ENCODE data around the gene ABCG1. TPM values are rescaled to one million over a fixed set of nuclear protein-coding genes. Genes with fewer than 3 reads are reported as not detected.

Gene ABCG1
- total RNA-seq, 2 experiments from 2014 or later, result 6.7 to 13.2 TPM

GRCh38 chr21:42294273-42294880, 75.4 kb downstream of the ABCG1 start:
- no peak for DNase-seq
- Mint-ChIP-seq H3K9me3 (ENCODE audit: low read depth) (no peaks in the 10 kb centered on the region), H3K4me3 (no peak overlapping the region), H3K36me3 (no peaks in the 10 kb centered on the region), H3K4me1 (peaks cover 9% of the 10 kb centered on the region), H3K27me3 (no peaks in the 10 kb centered on the region), H3K27ac (no peak overlapping the region)
- no peak for ATAC-seq
- CTCF ChIA-PET, result interaction anchor here (0.8 kb wide), 1 partner anchor 678 kb away, joined by 4 read pairs; no protein-coding TSS in a partner anchor

- H3K27ac Mint-ChIP-seq, result no peak overlapping the region
- DNase-seq, result no peak
- H3K4me1 Mint-ChIP-seq, result peaks cover 19% of the 10 kb centered on the region
- H3K9me3 Mint-ChIP-seq (ENCODE audit: low read depth), result no peaks in the 10 kb centered on the region
- no peaks in the 10 kb centered on the region for H3K36me3 Mint-ChIP-seq
- CTCF ChIA-PET, result interaction anchor here (1.0 to 2.7 kb wide), 4 partner anchors 14 to 37 kb away, joined by 3 to 15 read pairs (median 4); no protein-coding TSS in a partner anchor
- H3K27me3 Mint-ChIP-seq, result no peaks in the 10 kb centered on the region
- no peak overlapping the region for H3K4me3 Mint-ChIP-seq
- ATAC-seq, result no peak
These were observed 76.9 kb downstream of the ABCG1 start for GRCh38 chr21:42295845-42296244.

- CTCF ChIA-PET, result interaction anchor here (1.1 to 2.7 kb wide), 4 partner anchors 14 to 151 kb away, joined by 3 to 15 read pairs (median 5); no protein-coding TSS in a partner anchor
- no peaks in the 10 kb centered on the region for H3K36me3 Mint-ChIP-seq
- H3K27me3 Mint-ChIP-seq, result no peaks in the 10 kb centered on the region
- H3K27ac Mint-ChIP-seq, result no peak overlapping the region
- ATAC-seq (no peak), DNase-seq (no peak)
- H3K4me1 Mint-ChIP-seq, result peaks cover 19% of the 10 kb centered on the region
- no peak overlapping the region for H3K4me3 Mint-ChIP-seq
- H3K9me3 Mint-ChIP-seq (ENCODE audit: low read depth), result no peaks in the 10 kb centered on the region
These were observed 77.6 kb downstream of the ABCG1 start for GRCh38 chr21:42296501-42296900.

GRCh38 chr21:42297377-42297776, 78.4 kb downstream of the ABCG1 start:
- CTCF ChIA-PET, result interaction anchor here (1.3 to 2.7 kb wide), 4 partner anchors 13 to 152 kb away, joined by 3 to 15 read pairs (median 5); no protein-coding TSS in a partner anchor
- no peak for DNase-seq
- Mint-ChIP-seq H3K4me1 (peaks cover 19% of the 10 kb centered on the region), H3K36me3 (no peaks in the 10 kb centered on the region), H3K27me3 (no peaks in the 10 kb centered on the region), H3K9me3 (ENCODE audit: low read depth) (no peaks in the 10 kb centered on the region), H3K4me3 (no peak overlapping the region), H3K27ac (no peak overlapping the region)
- ATAC-seq, result no peak

- Mint-ChIP-seq H3K27me3 (no peaks in the 10 kb centered on the region), H3K36me3 (no peaks in the 10 kb centered on the region), H3K4me3 (no peak overlapping the region), H3K27ac (no peak overlapping the region), H3K4me1 (peaks cover 19% of the 10 kb centered on the region), H3K9me3 (ENCODE audit: low read depth) (no peaks in the 10 kb centered on the region)
- CTCF ChIA-PET, result interaction anchor here (1.0 to 2.7 kb wide), 4 partner anchors 12 to 39 kb away, joined by 3 to 15 read pairs (median 4); no protein-coding TSS in a partner anchor
- ATAC-seq (no peak), DNase-seq (no peak)
These were observed 79.3 kb downstream of the ABCG1 start for GRCh38 chr21:42298237-42298636.

GRCh38 chr21:42298657-42299056, 79.7 kb downstream of the ABCG1 start:
- H3K27ac Mint-ChIP-seq, result no peak overlapping the region
- DNase-seq (no peak), ATAC-seq (no peak)
- CTCF ChIA-PET, result interaction anchor here (1.0 to 2.7 kb wide), 4 partner anchors 11 to 61 kb away, joined by 3 to 15 read pairs (median 8); no protein-coding TSS in a partner anchor
- no peak overlapping the region for H3K4me3 Mint-ChIP-seq
- no peaks in the 10 kb centered on the region for H3K36me3 Mint-ChIP-seq
- H3K27me3 Mint-ChIP-seq, result no peaks in the 10 kb centered on the region
- no peaks in the 10 kb centered on the region for H3K9me3 Mint-ChIP-seq (ENCODE audit: low read depth)
- peaks cover 19% of the 10 kb centered on the region for H3K4me1 Mint-ChIP-seq

DNA sequence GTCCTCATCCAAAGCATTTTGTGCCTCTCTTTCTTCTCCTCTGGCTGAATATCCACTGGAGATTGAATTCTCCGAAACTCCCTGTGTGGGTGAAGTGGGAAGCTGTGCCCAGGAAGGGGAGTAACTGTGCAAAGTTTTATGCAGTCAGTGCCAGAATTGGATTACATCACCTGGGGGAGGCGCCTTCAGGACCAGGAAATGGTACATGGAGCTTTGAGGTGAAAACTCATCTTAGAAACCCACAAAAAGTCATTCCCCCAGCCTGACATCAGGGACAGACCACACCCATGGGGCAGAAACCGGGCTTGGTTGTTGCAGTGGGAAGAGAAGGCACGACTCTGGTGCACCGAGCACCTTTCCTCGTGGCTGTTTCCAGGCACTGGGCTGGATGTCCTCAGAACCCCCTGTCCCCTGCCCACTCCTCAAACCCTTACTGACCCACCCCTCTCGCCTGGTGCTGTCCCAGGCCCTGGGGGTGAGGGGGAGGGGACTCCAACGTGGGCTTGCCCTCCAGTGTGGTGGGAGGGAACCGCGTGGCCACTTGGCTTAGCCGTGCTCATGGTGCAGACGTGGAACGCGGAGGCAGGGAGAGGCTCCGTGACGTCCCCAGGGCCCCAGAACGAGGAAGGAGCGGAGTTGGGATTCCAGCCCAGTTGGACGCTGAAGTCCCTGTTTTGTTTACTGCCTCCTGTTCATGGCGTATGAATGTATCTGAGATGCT, 80.5 kb downstream of the ABCG1 start:
- Mint-ChIP-seq H3K27me3 (peaks cover 4% of the 10 kb centered on the region), H3K4me3 (no peak overlapping the region), H3K9me3 (ENCODE audit: low read depth) (no peaks in the 10 kb centered on the region), H3K36me3 (no peaks in the 10 kb centered on the region), H3K27ac (peak overlapping the region; percentile 8), H3K4me1 (peaks cover 19% of the 10 kb centered on the region)
- peak; percentile 72 for ATAC-seq
- peak; percentile 75 for DNase-seq
- CTCF ChIA-PET, result interaction anchor here (1.0 to 1.7 kb wide), 3 partner anchors 10 to 62 kb away, joined by 3 to 12 read pairs (median 3); no protein-coding TSS in a partner anchor

GRCh38 chr21:42300045-42300583, 81.2 kb downstream of the ABCG1 start:
- H3K36me3 Mint-ChIP-seq, result no peaks in the 10 kb centered on the region
- CTCF ChIA-PET, result interaction anchor here (1.2 to 1.7 kb wide), 2 partner anchors 10 to 62 kb away, joined by 3 to 12 read pairs; no protein-coding TSS in a partner anchor
- no peak overlapping the region for H3K27ac Mint-ChIP-seq
- DNase-seq (no peak), ATAC-seq (no peak)
- peaks cover 6% of the 10 kb centered on the region for H3K27me3 Mint-ChIP-seq
- H3K9me3 Mint-ChIP-seq (ENCODE audit: low read depth), result no peaks in the 10 kb centered on the region
- no peak overlapping the region for H3K4me3 Mint-ChIP-seq
- H3K4me1 Mint-ChIP-seq, result peaks cover 19% of the 10 kb centered on the region

DNA sequence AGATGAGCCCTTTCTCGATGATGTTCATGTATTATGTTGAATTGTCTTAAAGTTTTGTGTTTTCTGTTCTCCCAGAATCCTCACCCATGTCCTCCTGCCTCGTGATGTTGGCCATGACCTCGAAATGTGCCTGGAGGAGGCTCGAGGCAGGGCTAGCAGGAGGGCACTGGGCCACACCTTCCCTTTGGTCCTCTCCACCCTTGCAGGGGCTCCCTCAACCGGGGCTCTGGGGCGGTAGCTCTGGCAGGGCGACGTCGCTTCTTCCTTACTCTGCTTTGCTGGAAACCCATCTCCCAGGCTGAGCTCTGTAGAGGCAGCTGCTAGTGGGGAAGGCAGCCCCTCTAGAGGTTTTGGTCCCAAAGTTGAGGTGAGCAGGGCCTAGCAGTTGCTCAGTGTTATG, 82.0 kb downstream of the ABCG1 start:
- Mint-ChIP-seq H3K4me3 (no peak overlapping the region), H3K27me3 (peaks cover 12% of the 10 kb centered on the region), H3K36me3 (no peaks in the 10 kb centered on the region), H3K4me1 (peaks cover 19% of the 10 kb centered on the region), H3K9me3 (ENCODE audit: low read depth) (no peaks in the 10 kb centered on the region), H3K27ac (no peak overlapping the region)
- ATAC-seq (no peak), DNase-seq (no peak)
- CTCF ChIA-PET, result interaction anchor here (1.5 to 1.7 kb wide), 2 partner anchors 9 to 42 kb away, joined by 5 to 8 read pairs; no protein-coding TSS in a partner anchor

GRCh38 chr21:42301371-42302075, 82.6 kb downstream of the ABCG1 start:
- H3K9me3 Mint-ChIP-seq (ENCODE audit: low read depth), result no peaks in the 10 kb centered on the region
- CTCF ChIA-PET, result interaction anchor here (1.3 to 1.7 kb wide), 3 partner anchors 9 to 155 kb away, joined by 4 to 8 read pairs (median 5); no protein-coding TSS in a partner anchor
- H3K36me3 Mint-ChIP-seq, result no peaks in the 10 kb centered on the region
- H3K27me3 Mint-ChIP-seq, result peaks cover 15% of the 10 kb centered on the region
- ATAC-seq, result no peak
- DNase-seq, result no peak
- no peak overlapping the region for H3K4me3 Mint-ChIP-seq
- H3K4me1 Mint-ChIP-seq, result peaks cover 20% of the 10 kb centered on the region
- no peak overlapping the region for H3K27ac Mint-ChIP-seq

GRCh38 chr21:42302076-42302650, 83.2 kb downstream of the ABCG1 start:
- H3K27me3 Mint-ChIP-seq, result peaks cover 22% of the 10 kb centered on the region
- H3K36me3 Mint-ChIP-seq, result no peaks in the 10 kb centered on the region
- no peak overlapping the region for H3K4me3 Mint-ChIP-seq
- H3K9me3 Mint-ChIP-seq (ENCODE audit: low read depth), result no peaks in the 10 kb centered on the region
- H3K27ac Mint-ChIP-seq, result no peak overlapping the region
- ATAC-seq, result no peak
- no peak for DNase-seq
- H3K4me1 Mint-ChIP-seq, result peaks cover 25% of the 10 kb centered on the region
- CTCF ChIA-PET, result interaction anchor here (0.7 to 1.7 kb wide), 4 partner anchors 8 to 156 kb away, joined by 3 to 8 read pairs (median 4); no protein-coding TSS in a partner anchor

DNA sequence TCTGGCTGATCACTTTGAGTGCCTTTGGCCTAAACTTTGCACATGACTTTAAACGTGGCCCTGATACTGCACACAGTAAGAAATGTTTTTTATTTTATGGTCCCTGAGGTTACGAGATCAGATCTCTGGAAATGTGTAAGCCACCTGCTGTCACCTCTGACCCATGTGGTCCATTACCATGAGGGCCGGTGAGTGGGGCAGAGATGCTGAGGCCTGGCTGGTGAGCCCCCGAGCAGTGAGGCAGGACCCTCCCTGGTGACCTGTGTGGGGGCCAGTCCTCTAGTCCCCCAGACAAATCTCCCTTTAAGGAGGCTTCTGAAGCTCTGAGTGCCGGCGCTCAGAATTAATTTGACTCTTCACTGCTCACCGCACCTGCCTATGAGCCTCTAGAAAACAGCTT, 83.9 kb downstream of the ABCG1 start:
- DNase-seq, result no peak
- H3K36me3 Mint-ChIP-seq, result no peaks in the 10 kb centered on the region
- no peak overlapping the region for H3K27ac Mint-ChIP-seq
- no peaks in the 10 kb centered on the region for H3K9me3 Mint-ChIP-seq (ENCODE audit: low read depth)
- ATAC-seq, result no peak
- CTCF ChIA-PET, result interaction anchor here (1.3 to 1.7 kb wide), 2 partner anchors 44 to 157 kb away, joined by 4 to 5 read pairs; no protein-coding TSS in a partner anchor
- H3K4me3 Mint-ChIP-seq, result no peak overlapping the region
- H3K27me3 Mint-ChIP-seq, result peaks cover 26% of the 10 kb centered on the region
- peaks cover 25% of the 10 kb centered on the region for H3K4me1 Mint-ChIP-seq
